ENCODE measurements around the gene ARHGEF11.

The ARHGEF11 gene

GRCh38 chr1:157047062-157047410, 1.5 kb upstream of the ARHGEF11 start:
- no peak for DNase-seq

GRCh38 chr1:157044326-157044725, 1.2 kb downstream of the ARHGEF11 start:
- no peak for DNase-seq

DNA sequence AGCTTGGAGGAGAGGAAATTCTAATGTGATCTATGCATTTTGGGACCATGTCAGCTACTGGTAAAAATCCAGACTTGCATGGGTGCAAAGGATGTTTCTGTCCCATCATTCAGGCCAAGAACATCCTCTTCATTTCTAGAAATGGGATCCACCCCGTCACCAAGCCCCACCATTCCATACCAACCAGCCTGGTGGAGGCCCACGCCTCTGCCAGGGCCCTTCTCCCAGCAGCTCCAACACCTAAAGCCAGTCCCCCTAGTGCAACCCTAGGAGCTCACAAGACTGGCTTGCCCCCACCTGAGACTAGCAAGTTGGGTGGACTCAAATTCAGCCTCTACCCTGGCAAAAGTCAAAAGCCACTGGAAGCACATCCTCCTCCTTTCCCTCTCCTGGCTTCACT, 1.9 kb downstream of the ARHGEF11 start:
- DNase-seq: no peak

GRCh38 chr1:157042846-157043245, 2.7 kb downstream of the ARHGEF11 start:
- no peak for DNase-seq

DNA sequence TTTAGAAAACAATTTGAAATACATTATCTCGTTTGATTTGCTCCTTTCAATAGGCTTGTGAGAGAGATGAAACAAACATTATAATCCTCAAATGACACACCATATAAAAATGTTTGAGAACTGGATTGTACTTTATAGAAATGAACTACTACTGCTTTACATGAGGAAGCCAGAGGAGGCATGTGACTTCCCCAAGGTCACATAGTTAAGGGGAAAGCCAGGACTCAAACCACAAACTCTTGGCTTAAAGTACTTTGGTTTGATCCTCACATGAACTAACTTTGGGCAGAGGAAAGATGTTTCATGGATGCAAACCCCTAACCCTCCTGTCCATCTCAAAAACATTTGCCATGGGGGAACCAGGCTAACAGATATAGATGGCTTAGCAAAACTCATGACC, 4.7 kb downstream of the ARHGEF11 start:
- no peak for DNase-seq

GRCh38 chr1:157035121-157035520, 10.4 kb downstream of the ARHGEF11 start:
- DNase-seq: no peak

- no peak for DNase-seq
Measured at GRCh38 chr1:157034137-157034800, 11.3 kb downstream of the ARHGEF11 start.

- DNase-seq: no peak
Measured at GRCh38 chr1:157033357-157033876, 12.1 kb downstream of the ARHGEF11 start.

- DNase-seq: no peak
Measured at GRCh38 chr1:157032303-157032702, 13.2 kb downstream of the ARHGEF11 start.

DNA sequence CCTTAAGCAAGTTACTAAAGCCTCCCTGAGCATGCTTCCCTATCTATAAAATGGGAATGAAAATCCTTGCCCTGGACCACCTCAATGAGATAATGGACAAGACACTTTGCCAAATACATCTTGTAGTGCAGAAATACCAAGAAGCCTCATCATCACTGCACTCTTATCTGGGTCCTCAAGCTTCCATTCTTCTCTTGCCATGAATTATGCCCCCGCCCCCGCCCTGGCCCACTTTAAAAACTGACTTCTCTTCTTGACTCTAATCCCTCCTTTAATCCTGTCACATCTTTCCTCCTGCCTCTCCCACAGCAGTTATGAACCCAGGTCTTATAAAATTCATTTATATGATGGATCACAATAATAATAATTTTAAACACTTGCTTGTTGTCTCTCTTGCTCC, 14.8 kb downstream of the ARHGEF11 start:
- no peak for DNase-seq

- no peak for DNase-seq
Measured at GRCh38 chr1:157028674-157029073, 16.9 kb downstream of the ARHGEF11 start.

GRCh38 chr1:157025856-157026255, 19.7 kb downstream of the ARHGEF11 start:
- no peak for DNase-seq

DNA sequence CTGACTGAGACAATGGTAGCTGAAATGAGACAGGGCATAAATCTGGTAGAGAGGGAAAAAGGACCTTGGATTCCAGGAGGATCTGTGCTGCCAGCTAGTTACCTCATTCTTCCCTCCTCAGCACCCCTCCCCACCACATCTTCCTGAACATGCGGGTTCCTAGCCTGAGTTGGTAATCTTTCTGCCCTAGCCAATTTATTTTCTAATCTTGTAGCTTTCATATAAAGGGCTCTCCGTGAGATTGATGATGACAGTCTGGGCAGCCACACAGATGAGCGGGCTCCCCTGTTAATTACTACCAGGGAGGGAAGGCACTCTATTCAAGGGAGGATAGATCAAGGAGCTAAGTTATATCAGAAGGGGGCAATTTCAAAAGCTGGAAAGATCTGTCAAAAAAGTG, 20.2 kb downstream of the ARHGEF11 start:
- DNase-seq: no peak

DNA sequence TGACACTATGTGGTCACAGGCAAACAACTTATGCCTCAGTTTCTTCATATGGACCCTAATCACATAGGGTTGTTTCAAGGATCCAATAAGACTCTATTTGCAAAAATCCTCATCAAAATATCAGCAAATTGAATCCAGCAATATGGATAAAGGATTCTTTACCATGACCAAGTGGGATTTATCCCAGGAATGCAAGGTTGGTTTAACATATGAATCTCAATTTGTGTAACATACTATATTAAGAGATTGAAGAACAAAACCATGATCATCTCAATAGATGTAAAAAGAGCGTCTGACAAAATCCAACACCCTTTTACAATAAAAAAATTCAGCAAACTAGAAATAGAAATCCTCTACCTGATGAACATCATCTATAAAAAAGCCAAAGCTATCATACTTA, 23.9 kb downstream of the ARHGEF11 start:
- DNase-seq: no peak

DNA sequence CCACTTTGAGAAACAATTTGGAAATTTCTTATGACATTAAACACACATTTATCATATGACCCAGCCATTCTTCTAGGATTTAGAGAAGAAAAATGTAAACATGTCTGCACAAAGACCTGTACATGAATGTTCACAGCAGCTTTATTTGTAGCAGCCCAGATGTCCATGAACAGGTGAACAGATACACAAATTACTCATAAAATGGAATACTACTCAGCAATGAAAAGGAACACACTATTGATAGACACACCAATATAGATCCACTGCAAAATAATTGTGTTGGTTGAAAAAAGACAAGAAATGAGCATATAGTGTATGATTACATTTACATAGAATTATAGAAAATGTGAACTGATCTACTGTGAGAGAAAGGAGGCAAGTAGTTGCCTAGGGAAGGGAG, 26.1 kb downstream of the ARHGEF11 start:
- DNase-seq: no peak

DNA sequence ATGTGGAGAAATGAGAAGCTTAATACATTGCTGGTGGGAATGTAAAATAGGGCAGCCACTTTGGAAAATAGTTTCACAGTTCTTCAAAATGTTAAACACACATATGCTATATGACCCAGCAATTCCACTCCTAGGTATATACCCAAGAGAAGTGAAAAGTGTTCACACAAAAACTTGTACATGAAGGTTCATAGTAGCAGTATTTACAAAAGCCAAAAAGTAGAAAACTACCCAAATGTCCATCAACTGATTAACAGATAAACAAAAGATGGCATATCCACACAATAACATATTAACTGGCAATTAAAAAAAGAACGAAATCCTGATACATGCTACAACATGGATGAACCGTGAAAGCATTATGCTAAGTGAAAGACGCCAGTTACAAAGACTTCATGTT, 33.7 kb downstream of the ARHGEF11 start:
- DNase-seq: no peak

GRCh38 chr1:157008502-157008901, 37.0 kb downstream of the ARHGEF11 start:
- no peak for DNase-seq

- no peak for DNase-seq
Measured at GRCh38 chr1:157007306-157007705, 38.2 kb downstream of the ARHGEF11 start.

GRCh38 chr1:157006676-157007075, 38.9 kb downstream of the ARHGEF11 start:
- no peak for DNase-seq

- no peak for DNase-seq
Measured at GRCh38 chr1:157005965-157006364, 39.6 kb downstream of the ARHGEF11 start.

GRCh38 chr1:157004806-157005205, 40.7 kb downstream of the ARHGEF11 start:
- no peak for DNase-seq

GRCh38 chr1:157004327-157004726, 41.2 kb downstream of the ARHGEF11 start:
- no peak for DNase-seq

DNA sequence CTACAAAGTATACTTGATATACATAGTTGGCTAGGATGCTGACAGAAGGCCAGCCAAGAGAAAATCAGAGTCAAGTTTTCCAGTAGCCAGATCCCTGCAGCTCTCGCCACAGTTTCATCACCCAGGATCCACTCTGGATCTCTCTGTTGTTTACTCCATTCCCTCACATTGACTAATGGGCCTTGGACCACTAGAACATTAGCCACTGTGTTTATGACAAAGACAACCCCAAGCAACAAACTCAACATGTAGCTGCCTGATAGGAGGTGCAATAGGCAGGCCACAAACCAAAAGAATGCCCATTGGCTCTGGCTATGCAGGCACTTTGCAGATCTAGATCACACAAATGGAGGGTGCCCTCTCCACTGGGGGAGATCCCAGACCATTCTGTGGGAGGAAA, 44.2 kb downstream of the ARHGEF11 start:
- no peak for DNase-seq

GRCh38 chr1:157000686-157001085, 44.9 kb downstream of the ARHGEF11 start:
- DNase-seq: no peak

DNA sequence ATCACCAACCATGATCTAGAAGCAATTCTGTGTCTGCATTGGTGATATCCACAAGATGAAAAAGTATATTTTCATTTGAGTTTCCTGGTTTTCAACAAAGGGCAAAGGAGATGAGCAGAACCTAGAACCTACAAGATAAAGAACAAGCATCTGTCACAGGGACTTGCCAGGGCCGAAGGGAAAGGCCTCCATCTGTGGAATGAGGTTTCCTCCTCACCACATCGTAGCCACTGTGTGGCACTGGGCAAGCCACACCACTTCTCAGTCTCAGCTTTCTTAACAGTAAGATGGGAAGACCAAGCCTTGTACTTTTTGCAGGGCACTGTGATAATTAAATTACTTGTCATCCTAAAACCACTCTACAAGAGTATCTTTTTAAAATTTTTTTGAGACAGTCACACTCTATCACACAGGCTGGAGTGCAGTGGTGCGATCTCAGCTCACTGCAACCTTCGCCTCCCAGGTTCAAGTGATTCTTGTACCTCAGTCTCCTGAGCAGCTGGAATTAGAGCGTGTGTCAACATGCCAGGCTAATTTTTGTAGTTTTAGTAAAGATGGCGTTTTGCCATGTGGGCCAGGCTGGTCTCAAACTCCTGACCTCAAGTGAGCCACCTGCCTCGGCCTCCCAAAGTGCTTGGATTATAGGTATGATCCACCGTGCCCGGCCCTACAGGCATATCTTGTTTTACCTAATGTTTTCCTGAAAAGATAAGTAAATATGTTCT, 45.8 kb downstream of the ARHGEF11 start:
- no peak for DNase-seq
